Panc1 (cell line): ENCODE results near the gene GALNT14. TPM values are rescaled to one million over a fixed set of nuclear protein-coding genes. Genes with fewer than 3 reads are reported as not detected.

Experiments used
- ATAC-seq: fragments of 200-7000 bp; cut with Tn5 transposase; 2 replicates; pipeline ENCODE4 v1.9.1; 2020; ENCODE audit warnings: mild to moderate bottlenecking, moderate library complexity
- BruUV-seq: library from RNA; stranded (reverse); fragments of 400-500 nt; replicated peaks from 2 replicates; lab custom pipeline; 2021; lab: Mats Ljungman, UMichigan
- CTCF ChIA-PET: fragments of 300-600 bp; sonication (Branson Sonifier 250); formaldehyde crosslinking; loops from one replicate; lab custom pipeline; 2022; ENCODE audit warnings: antibody characterized with exemption; lab: Charles Lee
- POLR2A ChIA-PET: fragments of 300-600 bp; sonication (Branson Sonifier 250); formaldehyde crosslinking; loops from one replicate; lab custom pipeline; 2022; ENCODE audit warnings: antibody characterized with exemption; lab: Charles Lee
- DNase-seq: peaks from one replicate; pipeline ENCODE4 v3.0.0-alpha.2; 2010; ENCODE audit warnings: low read depth, low spot score
- H3K27ac ChIP-seq: 2 replicates; pipeline ENCODE4 v1.5.1; 2011; ENCODE audit warnings: mild to moderate bottlenecking, low read length, inconsistent platforms
- H3K27me3 ChIP-seq: fragments of 200-500 bp; sonication (Bioruptor generic); 2 replicates; pipeline ENCODE4 v1.6.0; 2014; ENCODE audit warnings: low read length, inconsistent platforms; ENCODE audit not compliant: control insufficient read depth, insufficient read depth
- H3K36me3 ChIP-seq: fragments of 200-500 bp; sonication (Bioruptor generic); 2 replicates; pipeline ENCODE4 v1.5.1; 2014; ENCODE audit warnings: inconsistent platforms, mild to moderate bottlenecking, low read length, moderate library complexity; ENCODE audit not compliant: control insufficient read depth, insufficient read depth
- H3K4me1 ChIP-seq: 2 replicates; pipeline ENCODE4 v1.5.1; 2011; ENCODE audit warnings: inconsistent platforms, mild to moderate bottlenecking, low read length, moderate library complexity; ENCODE audit not compliant: control insufficient read depth, insufficient read depth
- H3K4me3 ChIP-seq, 2 experiments: 2 replicates each; pipeline ENCODE4 v1.5.1; 2011 to 2012; ENCODE audit warnings: low read depth in 2 of 2, low read length in 2 of 2, mild to moderate bottlenecking in 2 of 2, inconsistent platforms in 1 of 2, moderate library complexity in 1 of 2
- H3K9me3 ChIP-seq: fragments of 200-500 bp; sonication (Bioruptor generic); 2 replicates; pipeline ENCODE4 v1.5.1; 2014; ENCODE audit warnings: low read depth, mild to moderate bottlenecking, inconsistent platforms, low read length, moderate library complexity; ENCODE audit not compliant: control insufficient read depth, insufficient read depth
- CTCF ChIP-seq: fragments of 450-650 bp; IDR thresholded peaks from 2 replicates; pipeline ENCODE4 v1.5.1; 2017; ENCODE audit warnings: mild to moderate bottlenecking
- POLR2AphosphoS5 ChIP-seq: IDR thresholded peaks from 2 replicates; pipeline ENCODE4 v1.6.1; 2012; ENCODE audit warnings: mild to moderate bottlenecking, low read depth, low read length, moderate library complexity
- REST ChIP-seq, 2 experiments: IDR thresholded peaks; 2 replicates each; pipeline ENCODE4 v1.6.1; 2011 to 2012; ENCODE audit warnings: low read depth in 2 of 2, control low read depth in 1 of 2, low read length in 1 of 2, mild to moderate bottlenecking in 1 of 2, moderate library complexity in 1 of 2; ENCODE audit not compliant: insufficient read depth in 1 of 2
- SIN3A ChIP-seq: IDR thresholded peaks from 2 replicates; pipeline ENCODE4 v1.6.1; 2012; ENCODE audit warnings: low read depth, mild to moderate bottlenecking, low read length, moderate library complexity, borderline replicate concordance; ENCODE audit not compliant: insufficient read depth
- TCF7L2 ChIP-seq: IDR thresholded peaks from 2 replicates; pipeline ENCODE4 v1.6.1; 2011; ENCODE audit warnings: mild to moderate bottlenecking, low read depth, low read length, inconsistent platforms
- in situ Hi-C: cut with HindIII; loops from 2 replicates; pipeline ENCODE4 v1.10.0; 2016; ENCODE audit warnings: low sequenced_read_pairs, low pct_unique_long_range_greater_than_20kb
- intact Hi-C: fragments of 100-400 bp; cut with micrococcal nuclease; formaldehyde crosslinking; loops from one replicate; pipeline ENCODE4 v1.10.0; 2022; ENCODE audit not compliant: unreplicated experiment
- total RNA-seq: library from RNA; stranded (reverse); gene quantifications from one replicate; pipeline ENCODE4 v1.2.1, GENCODE V29; 2021; ENCODE audit not compliant: unreplicated experiment

Gene GALNT14
- total RNA-seq, 1 experiment from 2014 or later, result 0.67 TPM

- Histone ChIP-seq H3K4me3 (no peak overlapping the region), H3K27me3 (peaks cover 3% of the 10 kb centered on the region; the same call in 1 of the 2 replicates), H3K36me3 (no peaks in the 10 kb centered on the region), H3K9me3 (no peaks in the 10 kb centered on the region), H3K4me1 (no peaks in the 10 kb centered on the region), H3K27ac (no peak overlapping the region)
- ChIA-PET CTCF (no interaction called here), POLR2A (no interaction called here)
- intact Hi-C loops, result no loop called here
- TF ChIP-seq REST (IDR thresholded peaks at IDR 0.05; ENCODE audit: insufficient read depth in 1 of 2, low read depth in 2 of 2, low read length in 1 of 2), result no peak
- DNase-seq (no peak), ATAC-seq (no peak)
- in situ Hi-C loops, result no loop called here
- BruUV-seq, result no TSS peak
Measured at GRCh38 chr2:31097962-31098613, 40.2 kb downstream of the GALNT14 start.

- Histone ChIP-seq H3K9me3 (no peaks in the 10 kb centered on the region), H3K27ac (no peak overlapping the region), H3K36me3 (no peaks in the 10 kb centered on the region), H3K4me3 (no peak overlapping the region), H3K4me1 (no peaks in the 10 kb centered on the region), H3K27me3 (no peaks in the 10 kb centered on the region; the same call in 1 of the 2 replicates)
- in situ Hi-C loops, result no loop called here
- intact Hi-C loops, result no loop called here
- ATAC-seq, result no peak
- BruUV-seq, result no TSS peak
- POLR2A ChIA-PET, result no interaction called here
- no peak for DNase-seq
- no peak for TF ChIP-seq SIN3A
- no peak for TF ChIP-seq CTCF
- TF ChIP-seq TCF7L2, result no peak
- TF ChIP-seq REST (IDR thresholded peaks at IDR 0.05; ENCODE audit: insufficient read depth in 1 of 2, low read depth in 2 of 2, low read length in 1 of 2), result no peak
- TF ChIP-seq POLR2AphosphoS5, result no peak
- CTCF ChIA-PET, result no interaction called here
Measured at GRCh38 chr2:31090188-31090587, 48.1 kb downstream of the GALNT14 start.
